NB4 (cell line): ENCODE measurements around the gene DPP10.
A peak's percentile ranks its signal among the peaks of the same experiment; 100 is the strongest.

ENCODE experiments used
- DNase-seq: peaks from one replicate; pipeline ENCODE4 v3.0.0; 2010; ENCODE audit warnings: low read depth
- H3K4me3 ChIP-seq: one replicate; pipeline ENCODE4 v1.5.1; 2011; ENCODE audit warnings: mild to moderate bottlenecking, low read depth, low read length, moderate library complexity
- CTCF ChIP-seq: IDR thresholded peaks from one replicate; pipeline ENCODE4 v1.5.1; 2012; ENCODE audit warnings: low read depth, low read length
- MAX ChIP-seq: IDR thresholded peaks from 2 replicates; pipeline ENCODE4 v1.6.1; 2011; ENCODE audit warnings: low read depth, low read length
- MYC ChIP-seq: IDR thresholded peaks from 2 replicates; pipeline ENCODE4 v1.6.1; 2011; ENCODE audit warnings: low read depth, low read length
- POLR2A ChIP-seq: IDR thresholded peaks from 2 replicates; pipeline ENCODE4 v1.6.1; 2011; ENCODE audit warnings: mild to moderate bottlenecking; ENCODE audit not compliant: insufficient read length; ENCODE audit errors: extremely low read depth

The DPP10 gene

GRCh38 chr2:114534116-114535084, 92.0 kb downstream of the DPP10 start:
- no peak overlapping the region for H3K4me3 ChIP-seq
- TF ChIP-seq CTCF (no peak), MAX (no peak), POLR2A (no peak), MYC (no peak)
- DNase-seq: peak; percentile 36

GRCh38 chr2:114537777-114538176, 95.3 kb downstream of the DPP10 start:
- TF ChIP-seq POLR2A: no peak
- no peak for TF ChIP-seq CTCF
- no peak for TF ChIP-seq MAX
- no peak for TF ChIP-seq MYC
- DNase-seq: no peak
- no peak overlapping the region for H3K4me3 ChIP-seq

- no peak overlapping the region for H3K4me3 ChIP-seq
- no peak for DNase-seq
- TF ChIP-seq MAX: no peak
These were observed 100.3 kb downstream of the DPP10 start for GRCh38 chr2:114542695-114543094.

GRCh38 chr2:114543236-114543766, 100.9 kb downstream of the DPP10 start:
- peak; percentile 14 for DNase-seq
- H3K4me3 ChIP-seq: no peak overlapping the region
- TF ChIP-seq CTCF: peak; percentile 7
- TF ChIP-seq MYC: no peak
- no peak for TF ChIP-seq MAX

GRCh38 chr2:114545052-114545451, 102.6 kb downstream of the DPP10 start:
- DNase-seq: no peak
- TF ChIP-seq MYC (no peak), MAX (no peak), POLR2A (no peak), CTCF (no peak)
- H3K4me3 ChIP-seq: no peak overlapping the region

GRCh38 chr2:114546531-114546930, 104.1 kb downstream of the DPP10 start:
- H3K4me3 ChIP-seq: no peak overlapping the region
- TF ChIP-seq MAX: no peak
- no peak for TF ChIP-seq CTCF
- TF ChIP-seq POLR2A: no peak
- no peak for TF ChIP-seq MYC
- no peak for DNase-seq
